ENCODE data around the gene L2HGDH.

DNA sequence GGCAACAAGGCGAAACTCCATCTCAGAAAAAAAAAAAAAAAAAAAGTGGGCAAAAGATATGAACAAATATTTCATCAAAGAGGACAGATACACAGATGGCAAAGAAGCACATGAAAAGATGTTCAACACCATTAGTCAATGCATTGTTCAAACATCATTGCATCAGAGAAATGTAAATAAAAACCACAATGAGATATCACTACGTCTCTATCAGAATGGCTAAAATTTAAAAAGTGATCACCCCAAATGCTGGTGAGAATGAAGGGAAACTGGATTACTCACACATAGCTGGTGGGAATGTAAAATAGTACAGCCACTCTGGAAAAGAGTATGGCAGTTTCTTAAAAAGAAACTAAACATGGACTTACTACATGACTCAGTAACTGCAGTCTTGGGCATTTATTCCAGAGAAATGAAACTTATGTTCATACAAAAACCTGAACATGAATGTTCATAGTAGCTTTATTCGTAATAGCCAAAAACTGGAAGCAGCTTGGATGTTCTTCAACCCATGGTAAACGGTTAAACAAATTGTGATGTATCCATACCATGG lies 3.6 kb downstream of the L2HGDH start:
- TF ChIP-seq, protein P1, sequence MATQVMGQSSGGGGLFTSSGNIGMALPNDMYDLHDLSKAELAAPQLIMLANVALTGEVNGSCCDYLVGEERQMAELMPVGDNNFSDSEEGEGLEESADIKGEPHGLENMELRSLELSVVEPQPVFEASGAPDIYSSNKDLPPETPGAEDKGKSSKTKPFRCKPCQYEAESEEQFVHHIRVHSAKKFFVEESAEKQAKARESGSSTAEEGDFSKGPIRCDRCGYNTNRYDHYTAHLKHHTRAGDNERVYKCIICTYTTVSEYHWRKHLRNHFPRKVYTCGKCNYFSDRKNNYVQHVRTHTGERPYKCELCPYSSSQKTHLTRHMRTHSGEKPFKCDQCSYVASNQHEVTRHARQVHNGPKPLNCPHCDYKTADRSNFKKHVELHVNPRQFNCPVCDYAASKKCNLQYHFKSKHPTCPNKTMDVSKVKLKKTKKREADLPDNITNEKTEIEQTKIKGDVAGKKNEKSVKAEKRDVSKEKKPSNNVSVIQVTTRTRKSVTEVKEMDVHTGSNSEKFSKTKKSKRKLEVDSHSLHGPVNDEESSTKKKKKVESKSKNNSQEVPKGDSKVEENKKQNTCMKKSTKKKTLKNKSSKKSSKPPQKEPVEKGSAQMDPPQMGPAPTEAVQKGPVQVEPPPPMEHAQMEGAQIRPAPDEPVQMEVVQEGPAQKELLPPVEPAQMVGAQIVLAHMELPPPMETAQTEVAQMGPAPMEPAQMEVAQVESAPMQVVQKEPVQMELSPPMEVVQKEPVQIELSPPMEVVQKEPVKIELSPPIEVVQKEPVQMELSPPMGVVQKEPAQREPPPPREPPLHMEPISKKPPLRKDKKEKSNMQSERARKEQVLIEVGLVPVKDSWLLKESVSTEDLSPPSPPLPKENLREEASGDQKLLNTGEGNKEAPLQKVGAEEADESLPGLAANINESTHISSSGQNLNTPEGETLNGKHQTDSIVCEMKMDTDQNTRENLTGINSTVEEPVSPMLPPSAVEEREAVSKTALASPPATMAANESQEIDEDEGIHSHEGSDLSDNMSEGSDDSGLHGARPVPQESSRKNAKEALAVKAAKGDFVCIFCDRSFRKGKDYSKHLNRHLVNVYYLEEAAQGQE (IDR thresholded peaks at IDR 0.05; ENCODE audit: insufficient read depth in 1 of 2, low read depth in 2 of 2, low read length in 2 of 2): no peak
- no peak for TF ChIP-seq POLR2AphosphoS5 (IDR thresholded peaks at IDR 0.05; ENCODE audit: low read depth, low read length)
